ENCODE data around the gene TMEM200C.

TMEM200C gene

GRCh38 chr18:5937795-5938194 lies 42.5 kb upstream of the TMEM200C start:
- no peak overlapping the region for H3K4me3 ChIP-seq (ENCODE audit: low read length)
- H3K27me3 ChIP-seq (replicated peaks; ENCODE audit: insufficient read depth, low read length) = no peaks in the 10 kb centered on the region
- DNase-seq = no peak
- no peaks in the 10 kb centered on the region for H3K4me1 ChIP-seq (ENCODE audit: low read length)
- no peak overlapping the region for H3K9ac ChIP-seq (ENCODE audit: low read length)
- no peaks in the 10 kb centered on the region for H4K20me1 ChIP-seq (ENCODE audit: insufficient read depth, low read length)
- H3K4me2 ChIP-seq (ENCODE audit: low read depth, low read length) = no peak overlapping the region
- H3K27ac ChIP-seq (ENCODE audit: low read length) = no peak overlapping the region
- no peak overlapping the region for H2AFZ ChIP-seq (ENCODE audit: low read length)
- H3K36me3 ChIP-seq (replicated peaks; ENCODE audit: insufficient read depth, low read length) = no peaks in the 10 kb centered on the region
- TF ChIP-seq CTCF (IDR thresholded peaks at IDR 0.05; ENCODE audit: low read length) (no peak), EZH2phosphoT487 (IDR thresholded peaks at IDR 0.05; ENCODE audit: low read length) (no peak), EZH2 (optimal IDR thresholded peaks at IDR 0.05; ENCODE audit: low read depth, low read length) (no peak)
- no peaks in the 10 kb centered on the region for H3F3A ChIP-seq (ENCODE audit: insufficient read depth, low read length)
- no peaks in the 10 kb centered on the region for H3K79me2 ChIP-seq (ENCODE audit: low read length)
- H3K9me3 ChIP-seq (replicated peaks; ENCODE audit: insufficient read depth, low read length) = no peaks in the 10 kb centered on the region
- H3K9me2 ChIP-seq (replicated peaks; ENCODE audit: insufficient read depth, low read length) = no peaks in the 10 kb centered on the region

- Histone ChIP-seq H3K79me2 (ENCODE audit: low read length) (no peaks in the 10 kb centered on the region), H3K9ac (ENCODE audit: low read length) (no peak overlapping the region), H3K27me3 (replicated peaks; ENCODE audit: insufficient read depth, low read length) (no peaks in the 10 kb centered on the region), H3K27ac (ENCODE audit: low read length) (no peak overlapping the region), H3F3A (ENCODE audit: insufficient read depth, low read length) (no peaks in the 10 kb centered on the region), H3K9me2 (replicated peaks; ENCODE audit: insufficient read depth, low read length) (no peaks in the 10 kb centered on the region), H3K36me3 (replicated peaks; ENCODE audit: insufficient read depth, low read length) (no peaks in the 10 kb centered on the region), H3K9me3 (replicated peaks; ENCODE audit: insufficient read depth, low read length) (no peaks in the 10 kb centered on the region), H4K20me1 (ENCODE audit: insufficient read depth, low read length) (no peaks in the 10 kb centered on the region), H3K4me3 (ENCODE audit: low read length) (no peak overlapping the region), H3K4me1 (ENCODE audit: low read length) (no peaks in the 10 kb centered on the region), H3K4me2 (ENCODE audit: low read depth, low read length) (no peak overlapping the region), H2AFZ (ENCODE audit: low read length) (no peak overlapping the region)
- TF ChIP-seq CTCF (IDR thresholded peaks at IDR 0.05; ENCODE audit: low read length) = no peak
- no peak for TF ChIP-seq EZH2 (optimal IDR thresholded peaks at IDR 0.05; ENCODE audit: low read depth, low read length)
- TF ChIP-seq EZH2phosphoT487 (IDR thresholded peaks at IDR 0.05; ENCODE audit: low read length) = no peak
- DNase-seq = no peak
Measured at GRCh38 chr18:5937121-5937520, 41.8 kb upstream of the TMEM200C start.

GRCh38 chr18:5930789-5931188 lies 35.5 kb upstream of the TMEM200C start:
- Histone ChIP-seq H3K27ac (ENCODE audit: low read length) (no peak overlapping the region), H2AFZ (ENCODE audit: low read length) (no peak overlapping the region), H3K36me3 (replicated peaks; ENCODE audit: insufficient read depth, low read length) (no peaks in the 10 kb centered on the region), H3K9ac (ENCODE audit: low read length) (no peak overlapping the region), H3K9me3 (replicated peaks; ENCODE audit: insufficient read depth, low read length) (no peaks in the 10 kb centered on the region), H4K20me1 (ENCODE audit: insufficient read depth, low read length) (no peaks in the 10 kb centered on the region), H3K9me2 (replicated peaks; ENCODE audit: insufficient read depth, low read length) (no peaks in the 10 kb centered on the region), H3K4me1 (ENCODE audit: low read length) (no peaks in the 10 kb centered on the region), H3K27me3 (replicated peaks; ENCODE audit: insufficient read depth, low read length) (no peaks in the 10 kb centered on the region), H3F3A (ENCODE audit: insufficient read depth, low read length) (no peaks in the 10 kb centered on the region), H3K79me2 (ENCODE audit: low read length) (no peaks in the 10 kb centered on the region), H3K4me2 (ENCODE audit: low read depth, low read length) (no peak overlapping the region), H3K4me3 (ENCODE audit: low read length) (no peak overlapping the region)
- no peak for DNase-seq
- TF ChIP-seq EZH2 (optimal IDR thresholded peaks at IDR 0.05; ENCODE audit: low read depth, low read length) (no peak), EZH2phosphoT487 (IDR thresholded peaks at IDR 0.05; ENCODE audit: low read length) (no peak), CTCF (IDR thresholded peaks at IDR 0.05; ENCODE audit: low read length) (no peak)
